T-helper 1 cell treated with Interleukin-12 subunit alpha and Interleukin-12 subunit beta and Interleukin-4 antibody, amounts not matched to agents 30 ng/mL and 1 ng/mL, for 36 hours (primary cell): ENCODE results near the gene RNF138. TPM values are rescaled to one million over a fixed set of nuclear protein-coding genes. Genes with fewer than 3 reads are reported as not detected.
"Not testable (repeated sequence)": the region's sequence is repeated elsewhere in the genome, so short reads cannot be mapped to it uniquely, and the experiment has no call there.

Experiments used
- intact Hi-C: fragments of 100-400 bp; cut with micrococcal nuclease; formaldehyde crosslinking; loops from one replicate; pipeline ENCODE4 v1.15.1; 2024
- total RNA-seq: library from RNA; stranded (reverse); gene quantifications from 2 replicates; pipeline ENCODE4 v1.2.3, GENCODE V29; 2022

RNF138 gene
- total RNA-seq, 1 donor from 2014 or later: 65.4 TPM

DNA sequence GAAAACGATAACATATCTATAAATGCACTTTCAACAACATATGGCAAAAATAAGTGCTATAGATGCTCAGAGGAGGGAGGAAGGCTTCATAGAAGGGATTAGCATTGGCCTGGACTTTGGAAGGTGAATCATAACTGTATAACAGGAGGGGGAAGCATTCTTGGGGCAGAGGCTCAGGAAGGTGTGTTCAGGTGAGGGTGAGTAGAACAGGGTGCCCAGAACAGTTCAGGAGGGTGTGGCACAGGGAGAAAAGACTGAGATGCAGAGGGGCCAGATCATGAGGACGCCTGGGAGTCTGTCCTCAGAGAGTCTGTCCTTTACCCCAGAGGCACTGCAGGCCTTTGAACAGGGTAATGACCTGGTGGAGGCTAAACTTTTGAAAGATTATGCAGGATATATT, 68.9 kb downstream of the RNF138 start:
- intact Hi-C loops: no loop called here

DNA sequence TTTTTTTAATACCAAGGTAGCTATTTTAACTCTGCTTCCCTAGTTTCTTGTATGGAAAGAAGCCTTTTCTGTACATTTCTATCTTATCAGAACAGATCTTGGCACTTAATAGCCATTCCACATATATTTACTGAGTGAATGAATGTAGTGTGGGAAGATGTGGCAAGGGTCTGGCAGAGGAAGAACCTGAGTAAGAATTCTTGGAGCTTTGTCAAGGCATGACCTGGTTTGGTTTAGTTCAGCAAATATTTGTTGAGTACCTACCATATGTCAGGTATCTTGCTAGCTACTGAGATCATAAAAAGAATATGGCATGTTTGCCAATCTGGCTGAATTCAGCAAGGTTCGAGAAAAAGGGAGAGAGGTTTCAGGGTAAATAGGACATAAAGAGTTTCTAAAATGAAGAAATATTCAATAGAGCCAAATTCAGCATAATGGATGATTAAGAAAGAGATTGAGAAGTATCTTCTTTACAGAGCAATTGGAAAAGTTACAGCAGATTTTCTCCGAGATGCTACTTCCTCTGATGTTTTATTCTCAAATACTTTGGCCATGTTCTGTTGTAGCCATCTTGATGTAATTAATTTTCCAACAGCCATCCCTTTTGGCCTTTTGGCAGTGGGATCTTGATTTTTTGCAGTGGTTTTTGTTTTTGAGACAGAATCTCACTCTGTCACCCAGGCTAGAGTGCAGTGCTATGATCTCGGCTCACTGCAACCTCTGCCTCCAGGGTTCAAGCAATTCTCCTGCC, 76.5 kb downstream of the RNF138 start:
- intact Hi-C loops: no loop called here

DNA sequence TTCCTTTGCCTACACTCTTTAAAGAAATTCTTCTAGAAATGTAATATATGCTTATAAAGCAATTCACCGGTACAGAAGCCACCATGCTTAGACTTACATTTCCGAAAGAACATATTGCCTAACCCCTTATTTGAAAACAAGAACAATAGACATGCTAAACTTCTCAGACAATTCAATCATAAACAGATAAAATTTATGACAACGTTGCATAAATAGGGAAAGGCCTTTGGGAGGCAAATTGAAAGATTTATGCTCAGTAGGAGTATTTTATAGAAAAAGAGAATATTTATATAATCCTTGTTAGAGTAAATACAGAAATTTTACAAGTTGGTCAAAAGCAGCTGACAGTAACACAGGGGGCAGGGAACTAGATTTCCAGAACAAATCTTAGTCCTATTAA, 82.0 kb downstream of the RNF138 start:
- intact Hi-C loops: no loop called here

DNA sequence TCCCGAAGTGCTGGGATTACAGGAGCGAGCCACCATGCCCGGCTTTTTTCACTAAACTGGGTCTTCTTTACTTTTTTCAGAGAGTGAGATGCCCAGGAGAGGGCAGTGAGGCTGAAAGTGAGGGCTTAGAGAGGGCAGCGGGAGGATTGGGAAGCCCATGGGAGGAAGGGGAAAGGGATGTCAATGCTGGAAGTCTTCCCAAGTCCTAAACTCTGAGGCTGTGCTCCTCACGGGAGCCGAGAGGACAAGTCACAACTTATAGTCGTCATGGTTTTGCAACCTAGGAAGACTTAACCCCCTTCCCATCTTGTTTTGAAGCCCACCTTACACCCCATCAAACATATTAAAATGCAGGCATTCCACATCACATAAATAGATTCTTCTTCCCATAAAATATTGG, 83.0 kb downstream of the RNF138 start:
- intact Hi-C loops: no loop called here

DNA sequence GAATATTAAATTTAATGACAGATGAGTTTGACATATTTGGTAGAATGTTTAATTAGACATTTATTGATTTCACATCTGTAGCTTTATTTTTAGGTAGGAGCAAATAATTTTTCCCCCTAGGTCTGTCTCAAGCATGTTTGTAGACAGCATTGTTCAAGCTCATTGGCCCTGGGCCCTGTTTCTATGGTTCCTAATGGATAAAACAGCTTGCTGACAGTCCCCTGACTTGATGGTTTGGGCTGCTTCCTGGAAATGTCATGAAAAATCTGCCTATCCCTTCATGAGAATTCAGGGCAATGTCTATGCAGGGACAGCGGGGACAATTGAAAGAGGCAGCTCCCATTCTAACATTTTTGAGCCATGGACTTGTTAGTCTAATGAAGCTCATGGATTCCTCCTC, 83.6 kb downstream of the RNF138 start:
- intact Hi-C loops: no loop called here

DNA sequence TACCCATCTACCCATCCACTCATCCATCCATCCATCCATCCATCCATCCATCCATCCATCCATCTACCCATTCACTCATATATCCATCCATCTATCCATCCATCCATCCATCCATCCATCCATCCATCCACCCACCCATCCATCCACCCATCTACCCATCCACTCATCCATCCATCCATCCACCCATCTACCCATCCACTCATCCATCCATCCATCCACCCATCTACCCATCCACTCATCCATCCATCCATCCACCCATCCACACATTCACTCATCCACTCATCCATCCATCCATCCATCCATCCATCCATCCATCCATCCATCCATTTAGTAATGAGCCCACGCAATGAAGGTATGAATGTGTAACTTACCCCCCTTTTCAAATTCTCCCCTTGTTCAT, 85.1 kb downstream of the RNF138 start:
- intact Hi-C loops: not testable (repeated sequence)

DNA sequence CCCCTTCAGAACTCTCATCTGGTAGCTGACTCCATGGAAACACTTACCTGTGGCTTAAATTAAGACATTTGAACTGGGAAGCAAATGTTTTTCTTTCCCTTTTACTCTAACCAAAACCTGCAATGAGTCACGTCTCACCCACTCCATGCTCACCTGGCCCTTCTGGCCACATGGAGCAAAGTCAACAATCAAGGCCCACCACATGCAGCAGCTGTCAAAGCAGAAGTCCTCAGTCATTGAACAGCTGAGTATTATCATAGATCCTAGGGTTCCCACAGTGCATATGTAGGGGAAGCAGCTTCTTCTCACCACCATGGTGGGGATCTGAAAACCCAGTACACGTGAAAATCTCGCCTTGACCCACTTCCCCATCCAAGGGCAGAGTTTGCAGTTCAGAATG, 85.9 kb downstream of the RNF138 start:
- intact Hi-C loops: no loop called here

Other genes starting within 250 kb of the RNF138 start
- 40.6 and 48.4 TPM in 2 replicates for gene TRAPPC8, start 148.7 kb upstream of the RNF138 start, total RNA-seq
- 40.3 and 41.4 TPM in 2 replicates for gene RNF125, start 73.0 kb upstream of the RNF138 start, total RNA-seq
- 0.10 TPM in 1 of 2 replicates, not detected in the other for gene MEP1B, start 98.2 kb downstream of the RNF138 start, total RNA-seq